Ovary (tissue), 3 donors: ENCODE data around the gene ZBTB43.

Source experiments
- CTCF ChIP-seq, 3 donors: fragments of 450-650 bp in 2 of 3; fragments of 200-600 bp in 1 of 3; IDR thresholded peaks; one replicate each; pipeline versions ENCODE4 v1.5.1 to v1.8.0; 2016 to 2022; ENCODE audit warnings: antibody characterized with exemption in 3 of 3, mild to moderate bottlenecking in 1 of 3
- EP300 ChIP-seq: sonication (generic); formaldehyde crosslinking; IDR thresholded peaks from one replicate; pipeline ENCODE4 v1.6.1; 2017; ENCODE audit warnings: antibody characterized with exemption
- donor health status: DM: no; HTN: no; CAD: no.

DNA sequence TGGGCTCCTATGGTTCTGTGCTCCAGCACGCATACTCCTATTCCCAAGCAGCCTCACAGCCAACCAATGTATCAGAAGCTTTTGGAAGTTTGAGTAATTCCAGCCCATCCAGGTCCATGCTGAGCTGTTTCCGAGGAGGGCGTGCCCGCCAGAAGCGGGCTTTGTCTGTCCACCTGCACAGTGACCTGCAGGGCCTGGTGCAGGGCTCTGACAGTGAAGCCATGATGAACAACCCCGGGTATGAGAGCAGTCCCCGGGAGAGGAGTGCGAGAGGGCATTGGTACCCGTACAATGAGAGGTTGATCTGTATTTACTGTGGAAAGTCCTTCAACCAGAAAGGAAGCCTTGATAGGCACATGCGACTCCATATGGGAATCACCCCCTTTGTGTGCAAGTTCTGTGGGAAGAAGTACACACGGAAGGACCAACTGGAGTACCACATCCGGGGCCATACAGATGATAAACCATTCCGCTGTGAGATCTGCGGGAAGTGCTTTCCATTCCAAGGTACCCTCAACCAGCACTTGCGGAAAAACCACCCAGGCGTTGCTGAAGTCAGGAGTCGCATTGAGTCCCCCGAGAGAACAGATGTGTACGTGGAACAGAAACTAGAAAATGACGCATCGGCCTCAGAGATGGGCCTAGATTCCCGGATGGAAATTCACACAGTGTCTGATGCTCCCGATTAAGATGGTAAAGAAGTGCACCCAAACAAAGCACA, 75.5 kb downstream of the ZBTB43 start:
- TF ChIP-seq EP300, result no peak
- TF ChIP-seq CTCF (IDR thresholded peaks at IDR 0.05), result no peak
